Erythroblast (primary cell): Measurements from ENCODE around the gene R3HDM4.

Experiments used
- GATA1 ChIP-seq: IDR thresholded peaks from 2 replicates; pipeline ENCODE4 v1.6.1; 2011; ENCODE audit warnings: low read depth, mild to moderate bottlenecking, control low read depth, low read length, moderate library complexity
- POLR2A ChIP-seq: IDR thresholded peaks from 2 replicates; pipeline ENCODE4 v1.6.1; 2011; ENCODE audit warnings: mild to moderate bottlenecking, low read length

- TF ChIP-seq POLR2A, result no peak
- no peak for TF ChIP-seq GATA1
Measured at GRCh38 chr19:918152-918437, 5.1 kb upstream of the R3HDM4 start.
